OCI-LY1 (cell line): ENCODE results near the gene DRAM1.

Experiments
- H2AFZ ChIP-seq: fragments of 200-600 bp; sonication (generic), shearing (Covaris generic); 2 replicates; pipeline ENCODE4 v1.6.0; 2014; ENCODE audit warnings: antibody characterized with exemption, mild to moderate bottlenecking, low read length
- H3F3A ChIP-seq: fragments of 200-600 bp; sonication (generic), shearing (Covaris generic); 2 replicates; pipeline ENCODE4 v1.6.0; 2014; ENCODE audit warnings: mild to moderate bottlenecking, antibody characterized with exemption, low read length, moderate library complexity; ENCODE audit not compliant: insufficient read depth
- H3K27ac ChIP-seq: fragments of 200-600 bp; sonication (generic); 2 replicates; pipeline ENCODE4 v1.5.1; 2014; ENCODE audit warnings: low read length, mixed run types, mild to moderate bottlenecking, low read depth; ENCODE audit not compliant: poor library complexity, severe bottlenecking
- H3K27me3 ChIP-seq: fragments of 200-600 bp; sonication (generic); 2 replicates; pipeline ENCODE4 v1.6.0; 2014; ENCODE audit warnings: antibody characterized with exemption, mild to moderate bottlenecking, low read length, moderate library complexity; ENCODE audit not compliant: insufficient read depth
- H3K36me3 ChIP-seq: fragments of 200-600 bp; sonication (generic); 2 replicates; pipeline ENCODE4 v1.6.1; 2014; ENCODE audit warnings: mild to moderate bottlenecking, antibody characterized with exemption, low read length, moderate library complexity, mixed read lengths; ENCODE audit not compliant: insufficient read depth
- H3K4me1 ChIP-seq: fragments of 200-600 bp; sonication (generic); 2 replicates; pipeline ENCODE4 v1.5.1; 2014; ENCODE audit warnings: mild to moderate bottlenecking, low read length, moderate library complexity; ENCODE audit not compliant: insufficient read depth, severe bottlenecking
- H3K4me2 ChIP-seq: fragments of 200-600 bp; sonication (generic), shearing (Covaris generic); 2 replicates; pipeline ENCODE4 v1.6.1; 2014; ENCODE audit warnings: low read length
- H3K4me3 ChIP-seq: fragments of 200-600 bp; sonication (generic); 2 replicates; pipeline ENCODE4 v1.5.1; 2014; ENCODE audit warnings: low read length, low read depth, mild to moderate bottlenecking, mixed read lengths; ENCODE audit not compliant: poor library complexity, severe bottlenecking
- H3K79me2 ChIP-seq: fragments of 200-600 bp; shearing (Covaris generic); 2 replicates; pipeline ENCODE4 v1.6.1; 2016; ENCODE audit warnings: mixed run types, low read length, mixed read lengths; ENCODE audit not compliant: insufficient read depth
- H3K9ac ChIP-seq: fragments of 200-600 bp; sonication (generic), shearing (Covaris generic); 2 replicates; pipeline ENCODE4 v1.6.1; 2014; ENCODE audit warnings: mild to moderate bottlenecking, low read length, mixed read lengths
- H3K9me2 ChIP-seq: fragments of 200-600 bp; sonication (generic), shearing (Covaris generic); 2 replicates; pipeline ENCODE4 v1.6.1; 2014; ENCODE audit warnings: low read depth, mild to moderate bottlenecking, low read length, mixed read lengths
- H3K9me3 ChIP-seq: fragments of 200-600 bp; shearing (Covaris generic); 2 replicates; pipeline ENCODE4 v1.6.1; 2014; ENCODE audit warnings: low read length, mixed read lengths
- H4K20me1 ChIP-seq: fragments of 200-600 bp; sonication (generic), shearing (Covaris generic); 2 replicates; pipeline ENCODE4 v1.6.0; 2016; ENCODE audit warnings: mild to moderate bottlenecking, low read length; ENCODE audit not compliant: insufficient read depth
- EZH2 ChIP-seq: fragments of 200-600 bp; sonication (generic), shearing (Covaris generic); IDR thresholded peaks from 2 replicates; pipeline ENCODE4 v1.8.0; 2017; ENCODE audit warnings: borderline replicate concordance, mixed run types, mild to moderate bottlenecking, antibody characterized with exemption, low read length, moderate library complexity, mixed read lengths
- TF ChIP-seq, protein P1 (sequence below): fragments of 200-600 bp; sonication (generic), shearing (Covaris generic); IDR thresholded peaks from 2 replicates; pipeline ENCODE4 v1.5.1; 2017; ENCODE audit warnings: mild to moderate bottlenecking, antibody characterized with exemption, low read length, moderate library complexity, mixed read lengths

The DRAM1 gene

DNA sequence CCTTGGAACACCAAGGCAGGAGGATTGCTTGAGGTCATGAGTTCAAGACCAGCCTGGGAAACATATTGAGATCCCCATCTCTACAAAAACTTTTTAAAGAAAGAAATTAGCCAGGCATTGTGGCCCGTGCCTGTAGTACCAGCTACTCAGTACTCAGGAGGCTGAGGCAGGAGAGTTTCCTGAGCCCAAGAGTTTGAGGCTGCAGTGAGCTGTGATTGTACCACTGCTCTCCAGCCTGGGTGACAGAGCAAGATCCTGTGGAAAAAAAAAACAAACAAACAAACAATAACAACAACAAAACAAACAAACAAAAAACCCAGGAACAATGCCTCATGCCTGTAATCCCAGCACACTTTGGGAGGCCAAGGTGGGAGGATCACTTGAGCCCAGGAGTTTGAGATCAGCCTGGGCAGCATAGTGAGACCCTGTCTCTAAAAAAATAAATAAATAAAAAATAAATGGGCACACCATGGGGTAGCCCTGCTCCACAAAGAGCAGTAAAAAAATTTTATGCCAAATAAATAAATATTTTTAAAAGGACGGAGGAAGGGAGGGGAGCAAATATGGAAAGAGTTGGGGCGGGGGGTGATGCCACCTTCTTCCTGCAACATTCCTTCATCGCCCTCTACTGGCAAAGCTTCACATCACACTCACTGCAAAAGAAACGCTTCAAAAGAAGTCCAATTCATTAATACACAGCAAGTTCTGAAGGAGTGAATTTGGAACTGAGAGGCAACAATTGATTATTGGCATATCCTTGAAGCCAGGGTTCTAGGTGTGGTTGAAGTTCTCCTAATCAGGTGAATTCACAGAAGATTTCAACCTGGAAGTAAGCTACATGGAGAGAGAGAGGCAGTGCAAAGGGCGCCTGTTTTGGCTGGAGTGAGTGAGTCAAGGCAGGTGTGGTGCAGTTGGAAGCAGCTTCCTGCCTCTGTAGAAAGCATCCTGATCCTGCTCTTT lies 37.8 kb upstream of the DRAM1 start:
- Histone ChIP-seq H3K4me3 (no peak overlapping the region), H3K9me2 (no peaks in the 10 kb centered on the region), H3K9ac (no peak overlapping the region), H3K27me3 (no peaks in the 10 kb centered on the region), H2AFZ (no peak overlapping the region), H4K20me1 (no peaks in the 10 kb centered on the region), H3K4me2 (no peak overlapping the region; the same call in 1 of the 2 replicates), H3K4me1 (peaks cover 10% of the 10 kb centered on the region), H3K27ac (no peak overlapping the region), H3F3A (no peaks in the 10 kb centered on the region), H3K9me3 (no peaks in the 10 kb centered on the region), H3K36me3 (no peaks in the 10 kb centered on the region), H3K79me2 (no peaks in the 10 kb centered on the region)
- no peak for TF ChIP-seq EZH2
- TF ChIP-seq, protein P1, sequence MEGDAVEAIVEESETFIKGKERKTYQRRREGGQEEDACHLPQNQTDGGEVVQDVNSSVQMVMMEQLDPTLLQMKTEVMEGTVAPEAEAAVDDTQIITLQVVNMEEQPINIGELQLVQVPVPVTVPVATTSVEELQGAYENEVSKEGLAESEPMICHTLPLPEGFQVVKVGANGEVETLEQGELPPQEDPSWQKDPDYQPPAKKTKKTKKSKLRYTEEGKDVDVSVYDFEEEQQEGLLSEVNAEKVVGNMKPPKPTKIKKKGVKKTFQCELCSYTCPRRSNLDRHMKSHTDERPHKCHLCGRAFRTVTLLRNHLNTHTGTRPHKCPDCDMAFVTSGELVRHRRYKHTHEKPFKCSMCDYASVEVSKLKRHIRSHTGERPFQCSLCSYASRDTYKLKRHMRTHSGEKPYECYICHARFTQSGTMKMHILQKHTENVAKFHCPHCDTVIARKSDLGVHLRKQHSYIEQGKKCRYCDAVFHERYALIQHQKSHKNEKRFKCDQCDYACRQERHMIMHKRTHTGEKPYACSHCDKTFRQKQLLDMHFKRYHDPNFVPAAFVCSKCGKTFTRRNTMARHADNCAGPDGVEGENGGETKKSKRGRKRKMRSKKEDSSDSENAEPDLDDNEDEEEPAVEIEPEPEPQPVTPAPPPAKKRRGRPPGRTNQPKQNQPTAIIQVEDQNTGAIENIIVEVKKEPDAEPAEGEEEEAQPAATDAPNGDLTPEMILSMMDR, result peak; percentile 85

DNA sequence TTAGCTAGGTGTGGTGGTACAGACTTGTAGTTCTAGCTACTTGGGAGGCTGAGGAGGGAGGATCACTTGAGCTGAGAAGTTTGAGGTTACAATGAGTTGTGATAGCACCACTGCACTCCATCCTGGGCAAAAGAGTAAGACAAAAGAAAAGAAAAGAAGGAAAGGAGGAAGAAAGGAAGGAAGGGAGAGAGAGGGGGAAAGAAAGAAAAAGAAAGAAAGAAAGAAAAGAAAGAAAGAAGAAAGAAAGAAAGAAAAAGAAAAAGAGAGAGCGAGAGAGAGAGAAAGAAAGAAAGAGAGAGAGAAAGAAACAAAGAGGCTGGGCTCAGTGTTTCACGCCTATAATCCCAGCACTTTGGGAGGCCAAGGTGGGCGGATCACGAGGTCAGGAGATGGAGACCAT lies 36.3 kb upstream of the DRAM1 start:
- Histone ChIP-seq H3K4me3 (no peak overlapping the region), H3F3A (no peaks in the 10 kb centered on the region), H3K9ac (no peak overlapping the region), H3K79me2 (no peaks in the 10 kb centered on the region), H2AFZ (no peak overlapping the region), H4K20me1 (no peaks in the 10 kb centered on the region), H3K9me2 (no peaks in the 10 kb centered on the region), H3K9me3 (no peaks in the 10 kb centered on the region), H3K4me1 (peaks cover 10% of the 10 kb centered on the region), H3K27ac (no peak overlapping the region), H3K27me3 (no peaks in the 10 kb centered on the region), H3K36me3 (no peaks in the 10 kb centered on the region), H3K4me2 (no peak overlapping the region)
- TF ChIP-seq, protein P1, result no peak
- TF ChIP-seq EZH2, result no peak

DNA sequence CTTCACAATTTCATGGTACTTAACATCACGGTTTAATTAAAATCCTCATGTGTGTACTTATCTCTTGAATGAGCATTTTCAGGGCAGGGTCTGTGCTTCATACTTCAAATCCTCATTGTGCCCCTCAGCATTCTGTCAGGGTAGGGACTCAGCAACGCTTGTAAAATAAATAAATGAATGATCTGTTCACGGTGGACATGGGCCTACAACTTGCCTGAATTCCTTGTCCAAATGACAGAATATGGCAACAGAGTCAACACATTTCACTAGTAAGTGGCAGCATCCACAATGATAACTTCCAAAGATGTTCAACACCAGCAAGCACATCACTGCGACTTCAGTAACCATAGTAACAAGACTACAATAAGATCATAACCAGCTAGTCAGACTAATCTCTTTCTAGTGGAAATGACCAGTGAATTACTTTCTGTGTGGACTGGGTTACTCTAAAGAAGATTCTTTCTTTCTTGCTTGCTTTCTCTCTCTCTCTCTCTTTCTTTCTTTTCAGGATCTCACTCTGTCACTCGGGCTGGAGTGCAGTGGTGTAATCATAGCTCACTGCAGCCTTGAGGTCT lies 32.2 kb upstream of the DRAM1 start:
- Histone ChIP-seq H3K79me2 (no peaks in the 10 kb centered on the region), H3K27ac (no peak overlapping the region), H3K4me1 (no peaks in the 10 kb centered on the region), H3F3A (no peaks in the 10 kb centered on the region), H3K4me2 (no peak overlapping the region), H3K9me3 (no peaks in the 10 kb centered on the region), H3K9ac (no peak overlapping the region), H3K36me3 (no peaks in the 10 kb centered on the region), H4K20me1 (no peaks in the 10 kb centered on the region), H3K9me2 (no peaks in the 10 kb centered on the region), H3K4me3 (no peak overlapping the region), H2AFZ (no peak overlapping the region), H3K27me3 (no peaks in the 10 kb centered on the region)
- TF ChIP-seq, protein P1, result no peak
- TF ChIP-seq EZH2, result no peak
